Subcutaneous adipose tissue (tissue), 4 donors: ENCODE results near the gene FSTL5. TPM values are rescaled to one million over a fixed set of nuclear protein-coding genes. Genes with fewer than 3 reads are reported as not detected.

Experiments used
- total RNA-seq, 4 donors: library from RNA; depleted of rRNA; stranded (reverse); fragments of >200 nt; gene quantifications; one replicate each; pipeline ENCODE4 v1.1.0, GENCODE V29; 2016
- TF ChIP-seq, protein P1 (sequence below): fragments of 450-650 bp; IDR thresholded peaks from one replicate; pipeline ENCODE4 v1.5.1; 2016; ENCODE audit warnings: low read depth, mild to moderate bottlenecking, control low read depth, antibody characterized with exemption, moderate library complexity

FSTL5 gene
- total RNA-seq, 4 donors from 2014 or later: 0.33 TPM; not detected in 3

DNA sequence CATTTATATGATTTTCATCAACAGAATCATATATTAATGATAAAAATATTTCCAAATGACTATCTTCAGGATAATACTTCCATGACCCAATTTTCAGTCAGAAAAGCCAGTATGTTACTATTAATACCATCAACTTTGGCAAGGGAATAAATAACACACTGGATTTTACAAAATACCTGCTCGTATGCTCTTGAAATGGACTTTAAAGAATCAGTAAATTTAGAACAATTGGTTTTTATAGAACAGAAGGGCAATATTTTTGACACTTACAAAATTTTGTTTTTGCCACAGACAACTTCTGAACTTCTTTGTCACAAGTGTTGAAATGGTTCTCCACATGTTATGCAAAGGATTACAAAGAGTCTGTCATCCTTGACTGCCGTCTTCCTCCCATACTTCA is 700.4 kb downstream of the FSTL5 start:
- TF ChIP-seq, protein P1, sequence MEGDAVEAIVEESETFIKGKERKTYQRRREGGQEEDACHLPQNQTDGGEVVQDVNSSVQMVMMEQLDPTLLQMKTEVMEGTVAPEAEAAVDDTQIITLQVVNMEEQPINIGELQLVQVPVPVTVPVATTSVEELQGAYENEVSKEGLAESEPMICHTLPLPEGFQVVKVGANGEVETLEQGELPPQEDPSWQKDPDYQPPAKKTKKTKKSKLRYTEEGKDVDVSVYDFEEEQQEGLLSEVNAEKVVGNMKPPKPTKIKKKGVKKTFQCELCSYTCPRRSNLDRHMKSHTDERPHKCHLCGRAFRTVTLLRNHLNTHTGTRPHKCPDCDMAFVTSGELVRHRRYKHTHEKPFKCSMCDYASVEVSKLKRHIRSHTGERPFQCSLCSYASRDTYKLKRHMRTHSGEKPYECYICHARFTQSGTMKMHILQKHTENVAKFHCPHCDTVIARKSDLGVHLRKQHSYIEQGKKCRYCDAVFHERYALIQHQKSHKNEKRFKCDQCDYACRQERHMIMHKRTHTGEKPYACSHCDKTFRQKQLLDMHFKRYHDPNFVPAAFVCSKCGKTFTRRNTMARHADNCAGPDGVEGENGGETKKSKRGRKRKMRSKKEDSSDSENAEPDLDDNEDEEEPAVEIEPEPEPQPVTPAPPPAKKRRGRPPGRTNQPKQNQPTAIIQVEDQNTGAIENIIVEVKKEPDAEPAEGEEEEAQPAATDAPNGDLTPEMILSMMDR: no peak

DNA sequence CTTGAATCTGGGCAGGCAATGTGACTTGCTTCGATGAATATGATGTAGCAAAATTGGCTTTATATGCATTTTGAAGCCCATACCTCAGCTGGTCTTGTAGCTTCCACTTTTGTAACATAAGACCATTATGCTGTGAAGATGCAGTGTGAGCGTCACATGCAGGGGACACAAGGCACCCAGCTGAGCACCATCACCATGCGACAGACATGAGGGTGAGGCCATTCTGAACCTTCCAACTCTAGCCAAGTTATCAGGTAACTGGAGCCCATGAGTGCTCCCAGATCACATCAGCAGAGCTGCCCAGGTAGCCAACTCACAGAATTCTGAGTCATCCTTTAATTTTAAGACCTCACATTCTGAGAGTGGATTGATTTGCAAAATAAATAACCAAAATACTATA is 705.9 kb downstream of the FSTL5 start:
- TF ChIP-seq, protein P1: no peak

DNA sequence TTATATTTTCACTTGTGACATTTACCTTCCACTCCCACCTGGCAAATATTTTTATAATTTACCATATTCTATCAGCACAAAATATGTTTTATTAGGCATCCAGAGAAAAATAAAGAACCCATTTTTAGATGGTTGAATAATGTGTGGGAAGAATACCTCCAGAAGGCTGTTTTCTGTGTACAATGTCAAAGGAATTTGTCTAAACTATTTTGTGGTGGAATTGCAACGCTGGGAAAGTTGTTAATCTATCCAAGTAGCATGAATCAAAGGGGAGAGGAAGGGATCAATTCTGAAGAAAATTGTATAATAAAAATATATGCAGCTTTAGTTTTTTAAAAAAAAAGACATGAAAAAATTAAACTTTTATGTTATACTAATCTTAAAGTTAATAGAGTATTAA is 706.5 kb downstream of the FSTL5 start:
- TF ChIP-seq, protein P1: no peak

DNA sequence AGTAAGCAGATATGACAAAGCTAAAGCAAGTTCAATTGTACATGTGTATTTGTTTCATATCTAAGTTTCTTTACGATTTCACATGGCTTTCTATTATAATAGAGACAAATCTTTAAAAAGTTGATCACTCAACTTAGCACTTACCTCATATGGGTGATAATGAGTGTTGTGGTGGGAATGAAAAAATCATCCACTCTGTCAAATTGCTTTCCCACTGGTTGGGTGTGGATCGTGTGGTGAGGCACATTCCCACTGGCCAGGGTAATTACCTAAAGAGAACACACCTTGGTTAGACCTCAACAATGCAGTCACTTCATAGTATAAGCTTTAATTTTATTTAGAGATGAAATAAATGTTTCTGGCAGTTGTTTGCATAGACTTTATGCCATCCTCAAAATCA is 708.9 kb downstream of the FSTL5 start:
- TF ChIP-seq, protein P1: no peak

DNA sequence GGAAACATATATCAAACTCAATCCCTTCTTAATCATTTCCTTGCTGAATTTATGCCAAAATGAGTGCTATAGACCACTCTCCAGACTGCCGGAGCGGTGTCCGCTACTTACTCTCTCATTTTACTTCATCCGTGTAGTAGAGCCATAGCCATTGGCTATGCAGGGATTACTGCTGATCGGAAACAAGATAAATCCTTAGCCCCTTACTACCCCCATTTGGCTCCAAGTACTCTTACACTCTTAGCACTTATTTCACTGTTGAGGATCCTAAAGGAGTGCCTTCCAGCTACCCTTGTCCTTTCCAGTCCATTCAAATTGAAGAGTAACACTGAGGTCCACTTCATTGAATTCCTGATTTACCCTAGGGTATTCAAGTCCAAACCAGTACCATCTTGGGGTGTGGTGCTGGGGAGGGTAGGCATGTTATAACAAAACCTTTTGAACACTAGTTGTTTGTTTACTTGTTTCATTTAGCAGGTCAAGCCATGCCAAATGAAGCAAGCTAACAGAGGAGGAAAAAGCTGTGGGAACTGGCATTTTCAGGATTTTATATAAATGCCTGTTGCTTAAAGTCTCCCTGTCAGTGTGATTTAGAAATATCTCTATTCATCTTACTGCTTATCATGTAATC is 715.1 kb downstream of the FSTL5 start:
- TF ChIP-seq, protein P1: no peak

DNA sequence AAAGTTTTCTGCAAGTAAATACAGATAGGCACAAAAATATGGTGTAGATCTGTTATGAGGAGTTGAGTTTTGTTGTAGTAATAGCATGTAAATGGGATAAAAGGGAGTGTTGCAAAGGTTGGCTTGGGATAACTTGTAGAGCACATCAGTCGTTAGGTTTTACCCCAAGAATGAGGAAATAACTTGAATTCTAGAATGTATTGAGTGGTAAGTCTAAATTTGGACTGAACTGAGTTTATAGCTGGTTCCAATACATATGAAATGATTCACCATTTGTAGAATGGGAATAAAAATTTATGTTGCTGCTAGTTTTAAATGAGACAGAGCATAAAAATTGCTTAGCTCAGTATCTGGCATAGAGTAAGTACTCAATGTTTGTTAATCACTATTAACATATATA is 719.2 kb downstream of the FSTL5 start:
- TF ChIP-seq, protein P1: no peak

DNA sequence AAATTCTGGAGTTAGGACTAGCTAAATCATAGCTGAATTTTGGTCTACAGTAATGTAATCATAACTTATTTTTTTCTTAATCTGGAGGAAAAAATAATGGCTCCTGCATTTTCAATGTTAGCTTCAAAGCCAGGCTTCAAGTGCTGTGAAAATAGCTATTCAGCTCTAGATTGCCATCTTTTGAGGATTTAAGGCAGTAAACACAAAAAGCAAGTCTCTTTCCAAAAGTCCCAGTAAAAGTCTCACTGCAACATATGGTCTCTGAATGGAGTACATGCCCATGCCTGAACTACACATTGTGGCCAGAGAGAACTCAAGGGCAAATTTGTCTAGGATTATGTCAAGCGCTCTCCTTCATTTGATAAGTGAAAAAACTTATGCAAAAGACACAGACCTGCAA is 720.9 kb downstream of the FSTL5 start:
- TF ChIP-seq, protein P1: no peak
